Left lung (tissue), 10 donors: ENCODE data around the gene HINT2. TPM values are rescaled to one million over a fixed set of nuclear protein-coding genes. Genes with fewer than 3 reads are reported as not detected.

Experiments used
- ATAC-seq: fragments of 200-7000 bp; cut with Tn5 transposase; one replicate; pipeline ENCODE4 v1.9.1; 2020; ENCODE audit warnings: moderate library complexity
- DNase-seq, 4 donors: peaks; one replicate each; pipeline ENCODE4 v3.0.0-alpha.2; 2013 to 2020
- H3K27ac ChIP-seq, 2 donors: fragments of 200-600 bp; sonication (generic) in 1 of 2; one replicate each; pipeline versions ENCODE4 v1.5.0 to v1.8.0; 2020 to 2021
- H3K27me3 ChIP-seq, 2 donors: fragments of 200-600 bp; sonication (generic) in 1 of 2; one replicate each; pipeline versions ENCODE4 v1.5.0 to v1.8.0; 2020 to 2021
- H3K36me3 ChIP-seq, 2 donors: fragments of 200-600 bp; sonication (generic) in 1 of 2; one replicate each; pipeline versions ENCODE4 v1.5.0 to v1.8.0; 2020 to 2021
- H3K4me1 ChIP-seq, 2 donors: fragments of 200-600 bp; one replicate each; pipeline ENCODE4 v1.8.0; 2021
- H3K4me3 ChIP-seq, 2 donors: fragments of 200-600 bp; sonication (generic) in 1 of 2; one replicate each; pipeline versions ENCODE4 v1.5.0 to v1.8.0; 2020 to 2021; ENCODE audit warnings: mild to moderate bottlenecking in 1 of 2
- H3K9me3 ChIP-seq, 2 donors: fragments of 200-600 bp; sonication (generic) in 1 of 2; one replicate each; pipeline versions ENCODE4 v1.5.0 to v1.8.0; 2020 to 2021
- CTCF ChIP-seq, 2 donors: fragments of 200-600 bp; sonication (generic) in 1 of 2; IDR thresholded peaks; one replicate each; pipeline versions ENCODE4 v1.5.0 to v1.8.0; 2021; ENCODE audit warnings: antibody characterized with exemption in 2 of 2
- intact Hi-C, 2 donors: fragments of 100-400 bp; cut with DNase I; formaldehyde crosslinking; loops; one replicate each; pipeline versions ENCODE4 v1.11.2 to v1.14.2; 2022
- polyA plus RNA-seq, 6 donors: library from polyadenylated mRNA; unstranded; fragments of 120-200 nt; gene quantifications; one replicate each; pipeline ENCODE4 v1.2.1, GENCODE V29; 2013; ENCODE audit not compliant: insufficient read length in 6 of 6
- total RNA-seq, 2 donors: library from RNA; stranded (reverse); fragmentation: NEBNext Ultra II Directional; extraction: Animal tissue kit (Norgen Biotek cat#: 25700); gene quantifications; one replicate each; pipeline ENCODE4 v1.2.1, GENCODE V29; 2021
- donor health status: DM: no; HTN: yes; CAD: no.
- donor health status: DM: no; HTN: no; CAD: no.

The HINT2 gene
- total and polyA plus RNA-seq, 8 donors = 26.3 to 45.3 (median 32.9) TPM

DNA sequence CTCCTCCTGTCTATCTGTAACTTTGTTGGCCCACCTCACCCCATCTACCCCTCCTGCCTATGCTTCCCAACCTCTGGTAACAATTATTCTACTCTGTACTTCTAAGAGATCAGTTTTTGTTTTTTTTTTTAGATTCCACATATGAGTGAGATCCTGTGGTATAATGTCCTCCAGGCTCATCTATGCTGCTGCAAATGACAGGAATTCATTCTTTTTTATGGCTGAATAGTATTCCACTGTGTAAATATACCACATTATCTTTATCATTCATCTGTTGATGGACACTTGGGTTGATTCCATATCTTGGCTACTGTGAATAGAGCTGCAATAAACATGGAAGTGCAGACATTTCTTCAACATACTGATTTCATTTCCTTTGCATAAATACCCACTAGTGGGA lies 31.4 kb downstream of the HINT2 start:
- Histone ChIP-seq H3K9me3 (no peaks in the 10 kb centered on the region), H3K27me3 (no peaks in the 10 kb centered on the region), H3K4me3 (no peak overlapping the region), H3K4me1 (no peaks in the 10 kb centered on the region), H3K36me3 (no peaks in the 10 kb centered on the region), H3K27ac (no peak overlapping the region)
- ATAC-seq = no peak
- no peak for TF ChIP-seq CTCF (IDR thresholded peaks at IDR 0.05)
- DNase-seq = no peak
- intact Hi-C loops = no loop called here

DNA sequence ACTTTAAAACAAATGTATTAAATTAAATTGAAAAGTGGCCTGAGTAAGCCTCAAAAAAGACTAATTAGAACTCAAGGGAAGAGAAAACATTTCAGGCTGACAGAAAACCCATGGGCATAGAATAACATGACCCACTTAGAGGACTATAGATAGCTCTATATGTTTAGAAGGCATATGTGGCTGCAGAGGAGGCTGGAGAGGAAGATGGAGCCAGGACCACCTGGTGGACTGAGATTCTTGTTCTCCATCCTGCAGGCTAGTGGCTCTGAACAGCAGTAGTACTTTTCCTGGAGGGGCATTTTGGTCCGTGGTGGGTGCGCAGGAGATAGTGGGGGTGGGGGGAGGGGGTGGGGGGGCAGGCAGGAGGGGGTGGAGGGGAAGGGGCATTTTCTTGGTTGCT lies 33.8 kb downstream of the HINT2 start:
- no peaks in the 10 kb centered on the region for H3K4me1 ChIP-seq
- intact Hi-C loops = no loop called here
- DNase-seq (no peak), ATAC-seq (no peak)
- H3K27me3 ChIP-seq = no peaks in the 10 kb centered on the region
- no peaks in the 10 kb centered on the region for H3K36me3 ChIP-seq
- no peak overlapping the region for H3K4me3 ChIP-seq
- no peaks in the 10 kb centered on the region for H3K9me3 ChIP-seq
- no peak for TF ChIP-seq CTCF (IDR thresholded peaks at IDR 0.05)
- H3K27ac ChIP-seq = no peak overlapping the region

- Histone ChIP-seq H3K9me3 (no peaks in the 10 kb centered on the region), H3K27me3 (no peaks in the 10 kb centered on the region), H3K4me1 (peaks cover 0 to 8% of the 10 kb centered on the region in 2 donors), H3K36me3 (no peaks in the 10 kb centered on the region), H3K27ac (no peak overlapping the region), H3K4me3 (no peak overlapping the region)
- TF ChIP-seq CTCF (IDR thresholded peaks at IDR 0.05) = no peak
- intact Hi-C loops = no loop called here
- DNase-seq (no peak), ATAC-seq (no peak)
Measured at GRCh38 chr9:35778496-35778895, 36.3 kb downstream of the HINT2 start.

DNA sequence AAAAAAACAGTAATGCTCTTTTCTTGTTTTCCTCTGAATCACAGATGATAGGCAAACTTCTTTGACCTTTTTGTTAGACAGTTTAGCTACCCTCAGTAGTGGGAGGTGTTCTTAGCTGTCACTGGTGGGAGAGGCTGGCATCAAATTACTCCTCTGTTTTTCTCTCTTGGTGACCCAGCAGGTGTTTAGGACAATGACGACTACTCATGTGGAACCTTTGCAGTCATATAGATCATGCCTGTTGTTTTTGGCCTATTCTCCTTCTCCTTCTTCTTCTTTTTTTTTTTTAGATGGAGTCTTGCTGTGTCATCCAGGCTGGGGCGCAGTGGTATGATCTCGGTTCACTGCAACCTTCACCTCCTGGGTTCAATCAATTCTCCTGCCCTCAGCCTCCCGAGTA lies 38.8 kb downstream of the HINT2 start:
- no peak for DNase-seq
- H3K27ac ChIP-seq = no peak overlapping the region
- intact Hi-C loops = no loop called here
- no peak overlapping the region for H3K4me3 ChIP-seq
- peaks cover 9 to 20% of the 10 kb centered on the region in 2 donors for H3K4me1 ChIP-seq
- no peak for TF ChIP-seq CTCF (IDR thresholded peaks at IDR 0.05)
- ATAC-seq = no peak
- no peaks in the 10 kb centered on the region for H3K36me3 ChIP-seq
- no peaks in the 10 kb centered on the region for H3K9me3 ChIP-seq
- H3K27me3 ChIP-seq = no peaks in the 10 kb centered on the region

DNA sequence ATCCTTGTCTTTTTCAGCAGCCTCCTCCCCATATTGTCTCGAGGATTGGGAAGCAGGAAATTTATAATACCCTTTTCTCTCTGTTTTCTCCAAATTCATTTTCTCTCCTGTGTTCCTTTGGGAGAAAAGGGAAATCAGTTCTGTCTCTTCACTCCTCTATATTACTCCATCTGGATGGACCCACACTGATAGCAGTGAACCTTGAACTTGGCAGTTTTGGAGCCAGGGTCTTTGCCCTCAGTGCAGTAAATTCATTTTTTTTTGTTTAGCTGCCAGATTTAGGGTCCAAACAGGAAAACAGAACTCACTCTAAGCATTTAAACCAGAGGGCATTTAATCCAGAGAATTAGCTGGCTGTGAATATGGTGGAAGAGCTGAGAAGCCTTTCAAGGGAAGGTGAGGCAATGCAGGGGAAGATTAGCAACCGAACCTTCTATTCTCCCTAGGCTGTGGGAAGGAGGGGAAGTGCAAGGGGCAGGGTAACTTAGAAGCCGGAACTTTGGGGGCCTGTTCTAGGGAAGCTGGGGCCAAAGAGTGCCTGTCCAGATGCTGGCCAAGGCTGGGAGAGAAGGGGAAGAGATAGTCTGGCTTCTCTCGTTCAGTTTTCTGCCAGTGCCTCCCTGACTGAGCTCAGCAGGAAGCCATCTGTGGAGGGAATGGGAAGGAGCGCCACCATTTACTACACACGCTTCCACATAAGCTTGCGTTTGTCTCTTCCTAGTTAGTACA lies 39.8 kb downstream of the HINT2 start:
- H3K4me3 ChIP-seq = no peak overlapping the region
- no peak for DNase-seq
- no peaks in the 10 kb centered on the region for H3K36me3 ChIP-seq
- H3K9me3 ChIP-seq = no peaks in the 10 kb centered on the region
- peak; percentile 32 for ATAC-seq
- H3K4me1 ChIP-seq = peaks cover 14 to 26% of the 10 kb centered on the region in 2 donors
- intact Hi-C loops = no loop called here
- no peak for TF ChIP-seq CTCF (IDR thresholded peaks at IDR 0.05)
- H3K27ac ChIP-seq = peak overlapping the region in 1 of 2 donors; percentile 43
- H3K27me3 ChIP-seq = no peaks in the 10 kb centered on the region
